NT2/D1 (cell line): ENCODE measurements around the gene CNN2.

Experiments
- SUZ12 ChIP-seq: IDR thresholded peaks from 2 replicates; pipeline ENCODE4 v1.6.1; 2011; ENCODE audit not compliant: insufficient read length, insufficient read depth; ENCODE audit errors: extremely low read depth
- YY1 ChIP-seq: IDR thresholded peaks from 2 replicates; pipeline ENCODE4 v1.6.1; 2011; ENCODE audit not compliant: insufficient read length, insufficient read depth
- ZNF274 ChIP-seq: IDR thresholded peaks from 2 replicates; pipeline ENCODE4 v1.6.1; 2011; ENCODE audit warnings: mild to moderate bottlenecking, low read depth, low read length

- TF ChIP-seq YY1 (no peak), SUZ12 (no peak), ZNF274 (no peak)
These were observed 7.3 kb upstream of the CNN2 start for GRCh38 chr19:1018932-1019615.
